Endothelial cell of umbilical vein (primary cell): ENCODE measurements around the gene DENND1A.

Experiments
- CTCF ChIP-seq, 2 donors: IDR thresholded peaks; 1 replicate in 1 of 2; 2 replicates in 1 of 2; pipeline ENCODE4 v1.5.1; 2011; ENCODE audit warnings: low read length in 2 of 2, mild to moderate bottlenecking in 2 of 2, moderate library complexity in 2 of 2, control low read depth in 1 of 2, inconsistent platforms in 1 of 2, low read depth in 1 of 2; ENCODE audit not compliant: insufficient read depth in 1 of 2; ENCODE audit errors: extremely low read depth in 1 of 2
- EZH2 ChIP-seq: IDR thresholded peaks from 2 replicates; pipeline ENCODE4 v1.6.1; 2012; ENCODE audit warnings: borderline replicate concordance, low read depth, mild to moderate bottlenecking, moderate library complexity, low read length, inconsistent platforms; ENCODE audit not compliant: severe bottlenecking
- FOS ChIP-seq: IDR thresholded peaks from 2 replicates; pipeline ENCODE4 v1.6.1; 2011; ENCODE audit warnings: mild to moderate bottlenecking, low read length, moderate library complexity, borderline replicate concordance; ENCODE audit not compliant: insufficient read depth
- POLR2A ChIP-seq: IDR thresholded peaks from 2 replicates; pipeline ENCODE4 v1.6.1; 2012; ENCODE audit warnings: low read depth, mild to moderate bottlenecking, control low read depth, low read length
- POLR2AphosphoS5 ChIP-seq: IDR thresholded peaks from 2 replicates; pipeline ENCODE4 v1.6.1; 2012; ENCODE audit warnings: low read depth, mild to moderate bottlenecking, control low read depth, low read length, moderate library complexity; ENCODE audit not compliant: insufficient read depth

- TF ChIP-seq POLR2A (no peak), FOS (no peak), CTCF (IDR thresholded peaks at IDR 0.05; ENCODE audit: extremely low read depth in 1 of 2, insufficient read depth in 1 of 2, low read depth in 1 of 2, low read length in 2 of 2) (no peak), EZH2 (no peak), POLR2AphosphoS5 (no peak)
Observed at GRCh38 chr9:123609844-123610243, 320.1 kb downstream of the DENND1A start.
